ENCODE measurements around the gene ITPKB.
A peak's percentile ranks its signal among the peaks of the same experiment; 100 is the strongest.

Gene ITPKB

DNA sequence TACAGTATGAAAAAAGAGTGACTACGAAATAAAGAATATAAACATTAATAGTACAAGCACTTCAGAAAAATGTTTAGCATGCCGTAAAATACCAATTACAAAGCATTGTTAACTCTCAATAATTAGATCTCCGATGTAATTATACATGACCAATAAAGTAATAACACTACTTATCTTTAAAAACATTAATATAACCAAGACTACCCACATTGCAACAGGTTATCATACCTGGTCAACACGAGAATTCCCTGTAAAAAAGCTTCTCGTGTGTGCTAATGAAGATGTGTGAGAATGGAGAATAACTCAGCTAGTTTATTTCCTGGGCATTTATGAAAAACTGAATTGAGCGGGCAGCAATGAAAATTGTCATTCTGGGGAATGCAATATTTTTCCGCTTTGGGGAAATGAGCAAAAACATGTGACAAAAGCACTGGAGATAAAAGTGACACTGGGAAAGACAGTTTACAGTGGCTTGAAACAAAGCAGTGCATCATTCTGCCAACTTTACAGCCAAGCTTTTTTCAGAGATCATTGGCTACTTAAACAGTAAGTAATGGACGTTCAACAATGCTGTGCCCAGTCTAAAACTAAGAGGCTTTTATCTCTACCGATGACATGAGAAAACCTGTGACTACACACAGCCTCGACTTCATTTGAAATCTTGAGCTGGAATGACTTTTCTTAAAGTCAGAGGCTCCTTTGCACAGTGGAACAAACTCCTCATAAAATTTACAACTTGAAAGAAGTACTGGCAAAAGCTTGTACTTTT, 34.7 kb downstream of the ITPKB start:
- DNase-seq (ENCODE audit: low read depth) = no peak

- peak; percentile 64 for DNase-seq (ENCODE audit: low read depth)
Measured at GRCh38 chr1:226702957-226703831, 35.9 kb downstream of the ITPKB start.

- DNase-seq (ENCODE audit: low read depth) = no peak
Measured at GRCh38 chr1:226702318-226702956, 36.6 kb downstream of the ITPKB start.

DNA sequence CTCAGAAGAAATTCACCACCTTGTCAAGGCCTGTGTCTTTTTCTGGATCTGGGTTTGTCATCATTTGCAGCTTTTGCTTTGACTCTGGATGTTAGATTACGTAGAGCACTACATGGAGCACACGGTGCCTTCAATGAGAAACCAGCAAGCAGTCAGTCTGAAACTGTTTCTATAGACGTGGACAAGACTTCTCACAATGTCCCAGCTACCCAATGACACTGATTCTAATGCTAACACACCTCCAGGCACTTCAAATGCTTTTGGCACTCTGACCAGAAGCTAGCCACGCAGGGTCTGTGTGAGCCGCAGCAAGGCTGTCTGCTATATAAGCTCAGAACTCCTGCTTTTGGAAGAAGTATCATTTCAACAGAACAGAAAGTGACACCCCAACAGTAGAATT, 38.2 kb downstream of the ITPKB start:
- no peak for DNase-seq (ENCODE audit: low read depth)

GRCh38 chr1:226699166-226699565, 39.9 kb downstream of the ITPKB start:
- DNase-seq (ENCODE audit: low read depth) = no peak

DNA sequence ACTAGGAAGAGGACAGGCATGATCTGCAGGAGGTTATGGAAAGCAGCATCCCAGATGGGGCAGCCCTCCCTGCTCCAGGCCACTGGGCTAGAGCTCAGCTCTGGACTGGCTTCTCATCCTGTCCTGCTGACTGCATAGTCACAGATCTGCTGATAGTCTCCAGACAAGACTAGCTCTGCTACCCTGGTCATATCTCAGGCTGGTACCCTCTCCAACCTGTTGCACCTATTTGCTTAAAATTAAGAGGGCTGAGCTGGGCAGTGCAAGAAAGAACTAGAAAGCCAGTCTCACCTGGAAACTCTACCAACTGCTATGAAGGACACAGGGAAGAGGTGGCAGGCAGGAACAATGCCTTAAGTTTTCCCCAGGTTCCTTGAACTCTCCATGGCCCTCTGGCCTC, 40.4 kb downstream of the ITPKB start:
- no peak for DNase-seq (ENCODE audit: low read depth)

- no peak for DNase-seq (ENCODE audit: low read depth)
Measured at GRCh38 chr1:226697929-226698544, 41.0 kb downstream of the ITPKB start.

DNA sequence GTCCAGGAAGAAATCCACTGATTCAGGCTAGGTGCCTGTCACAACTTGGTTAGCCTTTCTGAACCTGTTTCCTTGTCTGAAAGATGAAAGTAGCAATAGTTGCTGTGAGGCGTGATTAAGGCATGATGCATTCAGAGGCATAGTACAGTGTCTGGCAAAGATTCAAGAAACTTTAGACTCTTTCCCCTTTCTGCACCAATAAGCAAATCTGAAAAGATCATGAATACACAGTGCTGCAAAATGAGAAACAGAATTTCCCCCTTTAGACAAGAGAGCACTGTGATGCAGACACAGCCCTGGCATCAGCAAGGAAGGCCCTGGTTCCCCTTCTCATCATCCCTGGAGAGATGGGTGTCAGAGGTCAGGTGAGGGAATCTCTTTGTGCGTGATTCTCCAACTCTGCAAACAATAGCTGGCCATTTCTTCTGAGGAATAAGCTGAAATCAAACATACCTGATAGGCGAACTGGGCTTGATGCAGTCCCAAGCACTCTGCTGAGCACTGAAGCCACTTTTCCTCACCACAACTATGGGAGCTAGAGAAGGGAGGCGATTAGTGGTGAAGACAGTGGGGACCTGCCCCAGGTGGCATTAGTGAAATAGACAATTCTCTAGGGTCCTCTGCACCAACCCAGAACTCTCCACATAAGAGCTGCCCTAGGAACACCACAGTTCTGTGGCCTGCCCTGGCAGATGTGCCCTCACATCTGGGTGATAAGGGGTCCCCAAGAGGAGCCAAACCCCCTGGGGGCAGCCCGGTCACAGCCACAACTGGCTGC, 41.7 kb downstream of the ITPKB start:
- DNase-seq (ENCODE audit: low read depth) = no peak

DNA sequence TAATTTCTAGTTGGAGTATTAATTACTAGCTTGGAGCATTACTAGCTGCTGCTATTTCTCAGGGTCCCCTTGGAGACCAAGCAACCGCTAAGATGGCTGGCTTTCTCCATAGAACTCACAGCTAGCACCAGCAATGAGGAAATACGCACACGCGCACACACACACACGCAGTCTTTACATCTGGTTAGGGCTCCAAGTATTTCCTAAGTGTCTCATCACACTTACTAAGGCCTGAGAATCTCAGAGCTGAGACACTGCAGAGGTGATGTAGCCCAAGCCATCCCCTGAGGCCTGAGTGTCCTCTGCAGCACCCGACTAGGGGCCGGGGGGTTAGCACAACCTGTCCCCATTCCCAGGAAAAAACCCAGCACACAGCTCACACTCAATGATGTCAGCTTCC, 42.5 kb downstream of the ITPKB start:
- no peak for DNase-seq (ENCODE audit: low read depth)

GRCh38 chr1:226695335-226695900, 43.7 kb downstream of the ITPKB start:
- no peak for DNase-seq (ENCODE audit: low read depth)

DNA sequence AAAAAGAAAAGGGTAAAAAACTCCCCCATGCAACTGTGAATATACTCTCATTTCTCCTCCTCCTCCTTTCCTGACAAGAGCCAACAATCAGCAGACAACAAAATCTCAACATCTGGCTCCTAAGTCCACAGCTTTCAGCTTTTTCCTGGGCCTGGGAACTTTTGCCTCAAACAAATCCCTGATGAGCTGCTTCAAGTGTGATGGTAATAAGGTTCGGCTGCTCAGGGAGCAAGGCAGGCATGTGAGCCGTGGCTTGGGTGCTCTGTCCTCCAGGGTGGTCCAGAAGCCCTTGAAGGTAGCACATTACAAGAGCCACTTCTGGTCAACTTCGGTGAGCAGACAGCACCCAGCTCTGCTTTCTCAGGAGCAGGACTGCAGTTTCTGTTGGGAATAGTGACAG, 46.3 kb downstream of the ITPKB start:
- DNase-seq (ENCODE audit: low read depth) = no peak

DNA sequence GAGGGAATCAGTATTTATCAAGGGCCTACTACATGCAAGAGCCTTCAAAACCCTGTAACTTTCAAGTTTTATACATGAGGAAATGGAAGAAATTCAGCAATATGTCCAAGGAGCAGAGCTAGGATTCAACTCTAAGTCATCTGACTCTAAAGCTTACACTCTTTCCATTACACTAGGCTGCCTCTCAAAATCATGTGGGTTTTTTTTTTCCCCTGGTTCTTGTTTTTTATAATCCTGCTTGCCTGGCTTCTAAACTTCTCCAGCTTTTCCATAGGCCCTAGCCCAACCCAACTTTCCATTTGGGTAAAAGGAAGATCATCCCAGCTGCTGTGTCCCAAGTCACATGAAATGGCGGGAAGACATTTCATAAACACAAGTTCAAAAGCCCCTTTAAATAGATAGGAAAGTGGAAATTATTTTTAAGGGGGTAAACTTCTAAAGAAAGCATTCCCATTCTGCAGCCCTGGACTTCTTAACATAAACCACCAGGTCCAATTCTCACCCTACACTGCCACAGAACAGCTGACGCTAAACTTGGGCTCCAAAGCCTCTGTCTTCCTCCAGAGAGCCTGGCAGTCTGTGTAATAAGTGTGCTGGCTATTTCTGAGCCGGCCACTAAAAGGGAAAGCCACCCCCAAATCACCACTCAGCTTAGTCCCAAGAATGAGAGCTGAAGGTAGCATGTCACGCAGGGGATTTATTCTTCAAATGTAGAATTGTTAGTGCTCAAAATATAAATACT, 46.9 kb downstream of the ITPKB start:
- no peak for DNase-seq (ENCODE audit: low read depth)

DNA sequence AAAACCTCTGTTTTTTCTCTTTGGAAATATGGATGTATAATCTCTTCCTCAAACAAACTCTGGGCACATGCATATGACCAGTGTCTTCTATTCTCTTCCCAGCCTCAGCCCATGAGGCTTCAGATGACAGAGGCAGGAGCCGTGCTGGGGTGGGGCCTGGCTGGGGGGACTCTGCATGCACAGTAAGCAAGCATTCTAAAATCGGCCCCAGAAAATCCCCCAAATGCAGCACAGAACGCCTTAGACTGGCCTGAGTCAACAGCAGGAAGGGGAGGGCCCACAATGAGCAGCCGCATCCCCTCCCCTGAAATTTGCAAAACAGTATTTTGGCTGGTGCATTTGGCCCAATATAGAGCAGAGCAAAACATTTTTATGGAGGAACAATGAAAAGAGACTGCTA, 47.8 kb downstream of the ITPKB start:
- DNase-seq (ENCODE audit: low read depth) = no peak

DNA sequence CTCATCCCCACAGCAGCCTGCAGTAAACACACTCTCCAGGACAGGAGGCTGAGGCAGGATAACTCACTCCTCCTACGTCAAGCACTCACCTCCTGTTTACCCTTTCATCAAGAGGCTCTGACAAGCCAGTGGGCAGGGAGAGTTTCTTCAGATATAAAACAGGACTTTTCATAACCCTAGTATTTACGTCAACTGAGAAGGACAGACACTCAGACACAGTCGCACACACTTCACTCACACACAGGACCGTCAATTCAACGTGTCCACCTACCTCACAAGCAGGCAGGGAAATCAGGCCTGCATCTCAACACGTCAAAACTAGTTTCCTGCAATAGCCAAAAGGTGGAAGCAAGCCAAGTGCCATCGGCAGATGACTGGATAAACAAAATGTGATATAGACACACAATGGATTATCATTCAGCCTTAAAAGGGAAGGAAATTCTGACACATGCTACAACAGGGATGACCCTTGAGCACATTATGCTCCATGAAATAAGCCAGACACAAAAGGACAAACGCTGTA, 48.6 kb downstream of the ITPKB start:
- no peak for DNase-seq (ENCODE audit: low read depth)

- DNase-seq (ENCODE audit: low read depth) = no peak
Measured at GRCh38 chr1:226688808-226689207, 50.3 kb downstream of the ITPKB start.

- DNase-seq (ENCODE audit: low read depth) = no peak
Measured at GRCh38 chr1:226688056-226688748, 50.9 kb downstream of the ITPKB start.

GRCh38 chr1:226687426-226687825, 51.7 kb downstream of the ITPKB start:
- no peak for DNase-seq (ENCODE audit: low read depth)

DNA sequence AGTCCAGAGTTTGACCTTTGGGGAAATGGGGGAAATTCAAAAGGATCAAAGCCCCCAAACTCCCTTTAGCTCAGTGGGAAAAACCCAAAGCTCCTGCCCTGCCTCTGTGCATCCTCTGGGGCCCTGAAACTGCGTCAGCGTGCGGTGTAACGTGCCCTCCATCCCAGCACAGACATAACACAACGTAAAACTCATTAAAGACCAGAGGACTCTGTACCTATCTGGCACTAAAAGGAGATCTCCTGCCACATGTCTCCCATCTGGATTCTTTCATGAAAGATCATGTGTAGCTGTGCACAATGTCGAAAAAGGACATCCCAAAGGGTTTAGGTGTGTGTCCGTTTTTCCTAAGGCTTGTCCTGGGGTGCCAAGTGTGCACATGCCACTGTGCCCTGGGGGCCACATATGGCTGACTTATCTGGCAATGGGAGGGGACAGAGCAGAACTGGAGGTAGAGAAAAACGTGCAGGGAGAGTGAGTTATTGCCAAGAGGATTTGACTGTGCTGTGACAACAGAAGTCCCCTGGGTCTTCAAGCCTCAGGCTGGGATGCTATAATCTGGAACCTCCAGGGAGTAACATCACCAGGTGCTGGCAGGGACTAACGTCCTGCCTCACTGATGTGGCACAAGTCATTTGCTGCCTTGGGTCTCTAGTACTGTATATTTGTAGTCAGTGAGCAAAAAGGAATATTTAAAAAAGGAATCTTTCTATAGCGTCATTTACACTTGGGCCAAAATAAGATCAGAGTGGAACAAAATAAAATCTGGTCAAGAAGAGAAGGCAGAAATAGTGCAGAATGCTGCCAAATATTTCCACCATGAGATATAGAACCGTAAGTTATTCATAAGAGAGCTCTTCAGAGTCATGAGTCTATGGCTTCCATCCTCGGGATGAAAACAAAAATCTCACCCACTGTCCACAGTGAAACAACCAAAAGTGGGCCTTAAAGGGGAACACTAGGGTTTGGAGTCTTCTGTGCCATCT, 52.3 kb downstream of the ITPKB start:
- no peak for DNase-seq (ENCODE audit: low read depth)
